ENCODE data around the gene PCDHGA7. TPM values are rescaled to one million over a fixed set of nuclear protein-coding genes. Genes with fewer than 3 reads are reported as not detected.
"Not testable (repeated sequence)": the region's sequence is repeated elsewhere in the genome, so short reads cannot be mapped to it uniquely, and the experiment has no call there.

PCDHGA7 gene
- total RNA-seq (2021; ENCODE audit: unreplicated experiment) = 0.18 TPM
- 0.22 TPM for polyA plus RNA-seq (2012; ENCODE audit: insufficient read length)
- Bru-seq, nascent RNA = percentile 41 among the genes with signal in this experiment
- BruChase-seq, experiment 1, labeled RNA remaining after a 2-hour chase = percentile 48 among the genes with signal in this experiment
- percentile 45 among the genes with signal in this experiment for BruChase-seq, experiment 2, labeled RNA remaining after a 6-hour chase
- long read RNA-seq = 0 reads

DNA sequence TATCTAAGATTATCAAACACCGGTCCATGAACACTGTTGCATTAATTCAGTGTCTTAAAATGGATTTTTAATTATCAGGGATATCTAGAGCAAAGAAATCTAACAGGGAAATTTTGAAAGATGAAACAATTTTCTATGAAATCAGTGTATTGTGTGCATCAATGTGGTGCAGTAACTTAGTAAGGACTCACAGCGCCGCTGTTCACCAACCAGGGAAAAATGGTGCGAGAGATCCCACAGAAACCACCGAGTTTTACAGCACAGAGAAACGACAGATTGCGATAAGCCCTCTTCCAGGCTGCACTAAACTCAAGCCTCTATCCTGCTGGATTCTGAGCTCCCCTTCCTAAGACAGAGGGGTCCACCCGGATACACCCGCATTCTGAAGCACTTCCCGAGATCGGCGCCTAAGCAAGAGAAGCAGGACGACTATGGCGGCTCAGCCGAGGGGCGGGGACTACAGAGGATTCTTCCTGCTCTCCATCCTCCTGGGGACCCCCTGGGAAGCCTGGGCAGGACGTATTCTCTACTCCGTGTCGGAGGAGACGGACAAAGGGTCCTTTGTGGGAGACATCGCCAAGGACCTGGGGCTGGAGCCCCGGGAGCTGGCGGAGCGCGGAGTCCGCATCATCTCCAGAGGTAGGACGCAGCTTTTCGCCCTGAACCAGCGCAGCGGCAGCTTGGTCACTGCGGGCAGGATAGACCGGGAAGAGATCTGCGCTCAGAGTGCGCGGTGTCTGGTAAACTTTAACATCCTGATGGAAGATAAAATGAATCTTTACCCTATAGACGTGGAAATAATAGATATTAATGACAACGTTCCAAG lies at the start of gene PCDHGA7:
Gene PCDHGA7 (plus strand): TSS at position 274 of the 826 bp plus-strand sequence. CDS start 158 bp downstream, at position 432.
- H3K4me3 ChIP-seq (ENCODE audit: low read depth in 2 of 2, low read length in 2 of 2) = peak within 1 kb of the TSS in 1 of 2 experiments; percentile 18; a peak in 1 of 4 replicates

DNA sequence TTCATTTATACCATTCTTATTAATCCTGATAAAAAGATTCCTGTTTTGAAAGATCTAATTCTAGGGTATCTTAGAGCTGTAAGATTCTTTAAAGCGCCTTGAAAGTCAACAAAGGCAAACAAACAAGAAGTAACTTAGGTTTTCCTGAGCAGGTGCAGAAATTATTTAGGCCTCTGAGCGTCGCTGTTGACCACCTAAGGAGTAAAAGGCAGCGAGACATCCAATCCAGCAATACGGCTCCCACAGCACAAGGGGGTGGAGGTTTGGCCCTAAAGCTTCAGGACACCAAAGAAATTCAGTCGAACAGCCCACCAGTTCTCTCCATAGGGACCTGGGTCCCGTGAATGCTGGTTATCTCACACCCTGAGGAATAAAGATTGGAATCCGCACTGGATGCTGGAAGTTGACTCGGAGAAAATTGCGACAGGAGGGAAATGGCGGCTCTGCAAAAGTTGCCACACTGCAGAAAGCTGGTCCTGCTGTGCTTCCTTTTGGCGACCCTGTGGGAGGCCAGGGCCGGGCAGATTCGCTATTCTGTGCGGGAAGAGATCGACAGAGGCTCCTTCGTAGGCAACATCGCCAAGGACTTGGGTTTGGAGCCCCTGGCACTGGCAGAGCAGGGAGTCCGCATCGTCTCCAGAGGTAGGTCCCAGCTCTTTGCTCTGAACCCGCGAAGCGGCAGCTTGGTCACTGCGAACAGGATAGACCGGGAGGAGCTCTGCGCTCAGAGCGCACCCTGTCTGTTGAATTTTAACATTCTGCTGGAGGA lies 43.8 kb upstream of the PCDHGA7 start, which contains the start of gene PCDHGA2:
Gene PCDHGA2 (plus strand): TSS at position 223 of the 769 bp plus-strand sequence.
- BruUV-seq (replicated peaks) = no TSS peak
- Histone ChIP-seq H3K36me3 (ENCODE audit: control insufficient read depth, insufficient read depth, low read length) (no peaks in the 10 kb centered on the region), H3K4me3 (ENCODE audit: low read depth in 2 of 2, low read length in 2 of 2) (no peak within 1 kb of the TSS), H3K27ac (ENCODE audit: low read length) (no peak within 1 kb of the TSS), H3K27me3 (ENCODE audit: control insufficient read depth, insufficient read depth, low read length) (no peaks in the 10 kb centered on the region), H3K4me1 (ENCODE audit: control insufficient read depth, insufficient read depth, low read length) (no peaks in the 10 kb centered on the region), H3K9me3 (ENCODE audit: control insufficient read depth, insufficient read depth, low read depth, low read length) (peaks cover 6% of the 10 kb centered on the region; the same call in 1 of the 2 replicates)
- ChIA-PET CTCF (interaction anchor here (0.8 to 1.1 kb wide), 2 partner anchors 8 to 9 kb away, joined by 3 to 7 read pairs; partner anchors contain the start of gene PCDHGA1), POLR2A (interaction anchor here (0.6 kb wide), 1 partner anchor 298 kb away, joined by 6 read pairs; the partner anchor contains the start of genes HDAC3 and RELL2)
- in situ Hi-C loops (cut with HindIII; ENCODE audit: low pct_unique_long_range_greater_than_20kb, low sequenced_read_pairs) (loop anchor here (25.0 kb wide), 1 partner anchor 151 kb away; the partner anchor contains the start of genes PCDHB10, PCDHB11, PCDHB16 and PCDHB8), intact Hi-C loops (cut with micrococcal nuclease; ENCODE audit: unreplicated experiment) (no loop called here)
- no peak for DNase-seq (ENCODE audit: low read depth, low spot score)
- TF ChIP-seq, protein P1, sequence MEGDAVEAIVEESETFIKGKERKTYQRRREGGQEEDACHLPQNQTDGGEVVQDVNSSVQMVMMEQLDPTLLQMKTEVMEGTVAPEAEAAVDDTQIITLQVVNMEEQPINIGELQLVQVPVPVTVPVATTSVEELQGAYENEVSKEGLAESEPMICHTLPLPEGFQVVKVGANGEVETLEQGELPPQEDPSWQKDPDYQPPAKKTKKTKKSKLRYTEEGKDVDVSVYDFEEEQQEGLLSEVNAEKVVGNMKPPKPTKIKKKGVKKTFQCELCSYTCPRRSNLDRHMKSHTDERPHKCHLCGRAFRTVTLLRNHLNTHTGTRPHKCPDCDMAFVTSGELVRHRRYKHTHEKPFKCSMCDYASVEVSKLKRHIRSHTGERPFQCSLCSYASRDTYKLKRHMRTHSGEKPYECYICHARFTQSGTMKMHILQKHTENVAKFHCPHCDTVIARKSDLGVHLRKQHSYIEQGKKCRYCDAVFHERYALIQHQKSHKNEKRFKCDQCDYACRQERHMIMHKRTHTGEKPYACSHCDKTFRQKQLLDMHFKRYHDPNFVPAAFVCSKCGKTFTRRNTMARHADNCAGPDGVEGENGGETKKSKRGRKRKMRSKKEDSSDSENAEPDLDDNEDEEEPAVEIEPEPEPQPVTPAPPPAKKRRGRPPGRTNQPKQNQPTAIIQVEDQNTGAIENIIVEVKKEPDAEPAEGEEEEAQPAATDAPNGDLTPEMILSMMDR (IDR thresholded peaks at IDR 0.05) = peak; percentile 36
- TF ChIP-seq SIN3A (IDR thresholded peaks at IDR 0.05; ENCODE audit: borderline replicate concordance, insufficient read depth, low read depth, low read length) = no peak
- ATAC-seq = no peak

More for the DNA sequence above, at the start of gene PCDHGA7:
- no peak for TF ChIP-seq POLR2AphosphoS5 (IDR thresholded peaks at IDR 0.05; ENCODE audit: low read depth, low read length)
- in situ Hi-C loops (cut with HindIII; ENCODE audit: low pct_unique_long_range_greater_than_20kb, low sequenced_read_pairs) (no loop called here), intact Hi-C loops (cut with micrococcal nuclease; ENCODE audit: unreplicated experiment) (no loop called here)
- no peak for DNase-seq (ENCODE audit: low read depth, low spot score)
- Histone ChIP-seq H3K9me3 (ENCODE audit: control insufficient read depth, insufficient read depth, low read depth, low read length) (no peaks in the 10 kb centered on the region), H3K27ac (ENCODE audit: low read length) (no peak within 1 kb of the TSS), H3K4me1 (ENCODE audit: control insufficient read depth, insufficient read depth, low read length) (no peaks in the 10 kb centered on the region), H3K36me3 (ENCODE audit: control insufficient read depth, insufficient read depth, low read length) (no peaks in the 10 kb centered on the region), H3K27me3 (ENCODE audit: control insufficient read depth, insufficient read depth, low read length) (0 out of 2 replicates have a peak, but pooled peaks cover 2% of the 10 kb centered on the region)
- POLR2A ChIA-PET = no interaction called here
- CTCF ChIA-PET = no interaction called here
- no TSS peak for BruUV-seq (replicated peaks)
- ATAC-seq = no peak

DNA sequence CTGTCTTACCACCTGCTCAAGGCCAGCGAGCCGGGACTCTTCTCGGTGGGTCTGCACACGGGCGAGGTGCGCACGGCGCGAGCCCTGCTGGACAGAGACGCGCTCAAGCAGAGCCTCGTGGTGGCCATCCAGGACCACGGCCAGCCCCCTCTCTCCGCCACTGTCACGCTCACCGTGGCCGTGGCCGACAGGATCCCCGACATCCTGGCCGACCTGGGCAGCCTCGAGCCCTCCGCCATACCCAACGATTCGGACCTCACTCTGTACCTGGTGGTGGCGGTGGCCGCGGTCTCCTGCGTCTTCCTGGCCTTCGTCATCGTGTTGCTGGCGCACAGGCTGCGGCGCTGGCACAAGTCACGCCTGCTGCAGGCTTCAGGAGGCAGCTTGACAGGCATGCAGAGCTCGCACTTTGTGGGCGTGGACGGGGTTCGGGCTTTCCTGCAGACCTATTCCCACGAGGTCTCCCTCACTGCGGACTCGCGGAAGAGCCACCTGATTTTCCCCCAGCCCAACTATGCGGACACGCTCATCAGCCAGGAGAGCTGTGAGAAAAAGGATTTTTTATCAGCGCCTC lies 41.7 kb upstream of the PCDHGA7 start:
- H3K27ac ChIP-seq (ENCODE audit: low read length); H3K4me1 ChIP-seq (ENCODE audit: control insufficient read depth, insufficient read depth, low read length); POLR2A ChIA-PET; H3K4me3 ChIP-seq (ENCODE audit: low read depth in 2 of 2, low read length in 2 of 2); CTCF ChIA-PET; H3K9me3 ChIP-seq (ENCODE audit: control insufficient read depth, insufficient read depth, low read depth, low read length); H3K27me3 ChIP-seq (ENCODE audit: control insufficient read depth, insufficient read depth, low read length); BruUV-seq (replicated peaks); H3K36me3 ChIP-seq (ENCODE audit: control insufficient read depth, insufficient read depth, low read length); DNase-seq (ENCODE audit: low read depth, low spot score); ATAC-seq; intact Hi-C loops (cut with micrococcal nuclease; ENCODE audit: unreplicated experiment): not testable (repeated sequence)
- in situ Hi-C loops (cut with HindIII; ENCODE audit: low pct_unique_long_range_greater_than_20kb, low sequenced_read_pairs) = loop anchor here (25.0 kb wide), 1 partner anchor 154 kb away; the partner anchor contains the start of genes PCDHB10, PCDHB11, PCDHB16 and PCDHB8
